Upper lobe of left lung (tissue), 4 donors: Measurements from ENCODE around the gene KIAA1958.

ENCODE experiments used
- POLR2A ChIP-seq, 4 donors: fragments of 450-650 bp; IDR thresholded peaks; one replicate each; pipeline ENCODE4 v1.5.1; 2016 to 2017; ENCODE audit warnings: antibody characterized with exemption in 4 of 4, mild to moderate bottlenecking in 2 of 4
- TF ChIP-seq, protein P1 (sequence below), 6 experiments: fragments of 450-650 bp in 4 of 6; fragments of 200-600 bp in 2 of 6; sonication (generic) in 2 of 6; IDR thresholded peaks; one replicate each; pipeline ENCODE4 v1.5.1; 2016 to 2019; ENCODE audit warnings: antibody characterized with exemption in 6 of 6

DNA sequence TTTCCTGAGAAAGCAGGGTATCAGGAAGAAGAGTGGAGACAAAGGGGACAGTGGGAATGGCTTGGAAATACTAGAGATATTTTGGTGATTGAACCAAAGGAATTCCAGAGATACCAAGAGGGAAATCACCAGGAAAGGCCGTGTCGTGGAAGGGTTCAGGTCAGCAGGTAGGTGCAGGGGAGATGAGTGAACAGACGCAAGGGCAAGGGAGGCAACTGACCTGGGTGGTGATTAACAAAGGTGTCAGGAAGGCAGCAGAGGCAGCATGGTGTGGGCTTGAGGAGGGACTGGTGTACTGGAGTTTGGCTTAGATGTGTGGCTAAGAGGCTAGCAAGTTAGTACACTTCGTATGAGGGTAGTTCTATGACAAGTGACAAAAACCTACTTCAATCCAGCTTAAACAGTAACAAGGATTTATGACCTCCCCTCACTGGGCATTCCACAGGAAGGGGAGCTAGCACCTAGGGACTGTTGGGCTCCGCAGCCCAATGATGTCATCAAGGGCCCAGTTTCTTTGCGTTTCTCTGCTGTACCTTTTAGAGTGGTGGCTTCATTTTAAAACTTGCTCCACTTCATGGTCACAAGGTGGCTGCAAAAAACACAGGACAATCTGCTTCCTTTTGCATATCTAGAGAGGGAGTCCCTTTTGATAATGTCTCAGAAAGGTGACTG lies 194.2 kb downstream of the KIAA1958 start:
- no peak for TF ChIP-seq POLR2A (IDR thresholded peaks at IDR 0.05)
- TF ChIP-seq, protein P1, sequence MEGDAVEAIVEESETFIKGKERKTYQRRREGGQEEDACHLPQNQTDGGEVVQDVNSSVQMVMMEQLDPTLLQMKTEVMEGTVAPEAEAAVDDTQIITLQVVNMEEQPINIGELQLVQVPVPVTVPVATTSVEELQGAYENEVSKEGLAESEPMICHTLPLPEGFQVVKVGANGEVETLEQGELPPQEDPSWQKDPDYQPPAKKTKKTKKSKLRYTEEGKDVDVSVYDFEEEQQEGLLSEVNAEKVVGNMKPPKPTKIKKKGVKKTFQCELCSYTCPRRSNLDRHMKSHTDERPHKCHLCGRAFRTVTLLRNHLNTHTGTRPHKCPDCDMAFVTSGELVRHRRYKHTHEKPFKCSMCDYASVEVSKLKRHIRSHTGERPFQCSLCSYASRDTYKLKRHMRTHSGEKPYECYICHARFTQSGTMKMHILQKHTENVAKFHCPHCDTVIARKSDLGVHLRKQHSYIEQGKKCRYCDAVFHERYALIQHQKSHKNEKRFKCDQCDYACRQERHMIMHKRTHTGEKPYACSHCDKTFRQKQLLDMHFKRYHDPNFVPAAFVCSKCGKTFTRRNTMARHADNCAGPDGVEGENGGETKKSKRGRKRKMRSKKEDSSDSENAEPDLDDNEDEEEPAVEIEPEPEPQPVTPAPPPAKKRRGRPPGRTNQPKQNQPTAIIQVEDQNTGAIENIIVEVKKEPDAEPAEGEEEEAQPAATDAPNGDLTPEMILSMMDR (IDR thresholded peaks at IDR 0.05): no peak
